Vagina (tissue), 2 donors: ENCODE data around the gene NPW. TPM values are rescaled to one million over a fixed set of nuclear protein-coding genes. Genes with fewer than 3 reads are reported as not detected.

ENCODE experiments used
- DNase-seq, 2 donors: peaks; one replicate each; pipeline ENCODE4 v3.0.0-alpha.2; 2017; ENCODE audit errors: extremely low spot score in 2 of 2
- H3K27ac ChIP-seq: fragments of 200-600 bp; sonication (generic); one replicate; pipeline ENCODE4 v1.5.1; 2019
- H3K27me3 ChIP-seq: fragments of 200-600 bp; sonication (generic); one replicate; pipeline ENCODE4 v1.5.1; 2019
- H3K36me3 ChIP-seq, 2 donors: fragments of 200-600 bp; sonication (generic); one replicate each; pipeline ENCODE4 v1.5.1; 2017 to 2019
- H3K4me1 ChIP-seq: fragments of 200-600 bp; sonication (generic); one replicate; pipeline ENCODE4 v1.5.1; 2019
- H3K4me3 ChIP-seq, 2 donors: fragments of 200-600 bp; sonication (generic); 1 replicate in 1 of 2; 2 replicates in 1 of 2; pipeline ENCODE4 v1.5.1; 2016 to 2019
- H3K9me3 ChIP-seq: fragments of 200-600 bp; sonication (generic); one replicate; pipeline ENCODE4 v1.5.1; 2019
- POLR2A ChIP-seq, 2 donors: fragments of 450-650 bp; IDR thresholded peaks; one replicate each; pipeline ENCODE4 v1.6.1; 2017; ENCODE audit warnings: antibody characterized with exemption in 2 of 2, mild to moderate bottlenecking in 2 of 2, moderate library complexity in 2 of 2
- POLR2AphosphoS5 ChIP-seq, 2 donors: sonication (generic); formaldehyde crosslinking; IDR thresholded peaks; one replicate each; pipeline ENCODE4 v1.9.0; 2017; ENCODE audit warnings: antibody characterized with exemption in 2 of 2, mild to moderate bottlenecking in 2 of 2, low read depth in 1 of 2; ENCODE audit not compliant: insufficient read depth in 1 of 2
- intact Hi-C: fragments of 100-400 bp; cut with DNase I; formaldehyde crosslinking; loops from one replicate; pipeline ENCODE4 v1.15.1; 2023
- total RNA-seq: library from RNA; depleted of rRNA; stranded (reverse); fragments of >200 nt; gene quantifications from one replicate; pipeline ENCODE4 v1.2.3, GENCODE V29; 2016
- TF ChIP-seq, protein P1 (sequence below), 3 experiments: fragments of 450-650 bp in 2 of 3; fragments of 200-600 bp in 1 of 3; sonication (generic) in 1 of 3; IDR thresholded peaks; one replicate each; pipeline ENCODE4 v1.5.1; 2017 to 2019; ENCODE audit warnings: antibody characterized with exemption in 3 of 3, mild to moderate bottlenecking in 2 of 3, moderate library complexity in 2 of 3

Gene NPW
- total RNA-seq, 1 donor from 2014 or later: not detected

DNA sequence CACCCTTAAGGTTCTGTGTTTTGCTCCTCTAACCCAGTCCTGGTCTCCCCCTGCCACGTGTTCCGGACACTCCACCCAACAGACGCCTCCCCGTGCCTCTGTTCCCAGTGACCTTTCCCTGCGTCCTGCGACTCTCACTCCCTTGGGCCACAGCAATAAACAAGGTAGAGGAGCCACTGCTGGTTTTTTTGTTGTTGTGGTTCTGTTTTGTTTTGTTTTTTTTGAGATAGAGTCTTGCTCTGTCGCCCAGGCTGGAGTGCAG lies 3.7 kb upstream of the NPW start:
- intact Hi-C loops: no loop called here
- H3K9me3 ChIP-seq: no peaks in the 10 kb centered on the region
- H3K36me3 ChIP-seq: no peaks in the 10 kb centered on the region
- TF ChIP-seq, protein P1, sequence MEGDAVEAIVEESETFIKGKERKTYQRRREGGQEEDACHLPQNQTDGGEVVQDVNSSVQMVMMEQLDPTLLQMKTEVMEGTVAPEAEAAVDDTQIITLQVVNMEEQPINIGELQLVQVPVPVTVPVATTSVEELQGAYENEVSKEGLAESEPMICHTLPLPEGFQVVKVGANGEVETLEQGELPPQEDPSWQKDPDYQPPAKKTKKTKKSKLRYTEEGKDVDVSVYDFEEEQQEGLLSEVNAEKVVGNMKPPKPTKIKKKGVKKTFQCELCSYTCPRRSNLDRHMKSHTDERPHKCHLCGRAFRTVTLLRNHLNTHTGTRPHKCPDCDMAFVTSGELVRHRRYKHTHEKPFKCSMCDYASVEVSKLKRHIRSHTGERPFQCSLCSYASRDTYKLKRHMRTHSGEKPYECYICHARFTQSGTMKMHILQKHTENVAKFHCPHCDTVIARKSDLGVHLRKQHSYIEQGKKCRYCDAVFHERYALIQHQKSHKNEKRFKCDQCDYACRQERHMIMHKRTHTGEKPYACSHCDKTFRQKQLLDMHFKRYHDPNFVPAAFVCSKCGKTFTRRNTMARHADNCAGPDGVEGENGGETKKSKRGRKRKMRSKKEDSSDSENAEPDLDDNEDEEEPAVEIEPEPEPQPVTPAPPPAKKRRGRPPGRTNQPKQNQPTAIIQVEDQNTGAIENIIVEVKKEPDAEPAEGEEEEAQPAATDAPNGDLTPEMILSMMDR (IDR thresholded peaks at IDR 0.05): no peak
- no peak for TF ChIP-seq POLR2A (IDR thresholded peaks at IDR 0.05)
- no peak for TF ChIP-seq POLR2AphosphoS5 (IDR thresholded peaks at IDR 0.05; ENCODE audit: insufficient read depth in 1 of 2, low read depth in 1 of 2)
- no peak overlapping the region for H3K27ac ChIP-seq
- H3K4me1 ChIP-seq: peaks cover 16% of the 10 kb centered on the region
- DNase-seq: no peak
- H3K4me3 ChIP-seq: no peak overlapping the region
- H3K27me3 ChIP-seq: peaks cover 11% of the 10 kb centered on the region

DNA sequence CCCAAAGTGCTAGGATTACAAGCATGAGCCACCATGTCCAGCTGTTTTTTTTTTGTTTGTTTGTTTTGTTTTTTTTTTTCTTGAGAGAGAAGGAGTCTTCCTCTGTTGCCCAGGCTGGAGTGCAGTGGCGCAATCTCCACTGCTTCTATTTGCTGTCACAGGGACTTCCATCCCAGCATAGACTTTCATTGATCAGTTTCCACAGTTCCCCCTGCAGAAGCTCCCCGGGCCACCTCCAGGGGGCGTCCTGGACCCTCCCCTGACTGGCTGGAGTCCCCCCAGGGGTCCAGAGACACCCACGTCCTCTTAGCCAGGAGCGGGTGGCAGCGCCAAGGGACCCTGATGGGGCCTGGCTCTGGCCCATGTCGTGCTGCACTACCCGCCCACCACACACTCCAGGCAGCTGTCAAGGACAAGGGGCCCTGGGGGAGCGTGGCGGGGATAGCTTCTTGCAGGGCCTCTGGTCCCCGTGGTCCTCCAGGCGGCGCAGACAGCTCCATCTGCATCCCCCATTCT lies 3.1 kb upstream of the NPW start:
- Histone ChIP-seq H3K36me3 (no peaks in the 10 kb centered on the region), H3K9me3 (no peaks in the 10 kb centered on the region), H3K27me3 (peaks cover 11% of the 10 kb centered on the region), H3K27ac (no peak overlapping the region), H3K4me3 (no peak overlapping the region), H3K4me1 (peaks cover 16% of the 10 kb centered on the region)
- TF ChIP-seq, protein P1 (IDR thresholded peaks at IDR 0.05): no peak
- TF ChIP-seq POLR2AphosphoS5 (IDR thresholded peaks at IDR 0.05; ENCODE audit: insufficient read depth in 1 of 2, low read depth in 1 of 2) (no peak), POLR2A (IDR thresholded peaks at IDR 0.05) (no peak)
- no peak for DNase-seq
- intact Hi-C loops: no loop called here

DNA sequence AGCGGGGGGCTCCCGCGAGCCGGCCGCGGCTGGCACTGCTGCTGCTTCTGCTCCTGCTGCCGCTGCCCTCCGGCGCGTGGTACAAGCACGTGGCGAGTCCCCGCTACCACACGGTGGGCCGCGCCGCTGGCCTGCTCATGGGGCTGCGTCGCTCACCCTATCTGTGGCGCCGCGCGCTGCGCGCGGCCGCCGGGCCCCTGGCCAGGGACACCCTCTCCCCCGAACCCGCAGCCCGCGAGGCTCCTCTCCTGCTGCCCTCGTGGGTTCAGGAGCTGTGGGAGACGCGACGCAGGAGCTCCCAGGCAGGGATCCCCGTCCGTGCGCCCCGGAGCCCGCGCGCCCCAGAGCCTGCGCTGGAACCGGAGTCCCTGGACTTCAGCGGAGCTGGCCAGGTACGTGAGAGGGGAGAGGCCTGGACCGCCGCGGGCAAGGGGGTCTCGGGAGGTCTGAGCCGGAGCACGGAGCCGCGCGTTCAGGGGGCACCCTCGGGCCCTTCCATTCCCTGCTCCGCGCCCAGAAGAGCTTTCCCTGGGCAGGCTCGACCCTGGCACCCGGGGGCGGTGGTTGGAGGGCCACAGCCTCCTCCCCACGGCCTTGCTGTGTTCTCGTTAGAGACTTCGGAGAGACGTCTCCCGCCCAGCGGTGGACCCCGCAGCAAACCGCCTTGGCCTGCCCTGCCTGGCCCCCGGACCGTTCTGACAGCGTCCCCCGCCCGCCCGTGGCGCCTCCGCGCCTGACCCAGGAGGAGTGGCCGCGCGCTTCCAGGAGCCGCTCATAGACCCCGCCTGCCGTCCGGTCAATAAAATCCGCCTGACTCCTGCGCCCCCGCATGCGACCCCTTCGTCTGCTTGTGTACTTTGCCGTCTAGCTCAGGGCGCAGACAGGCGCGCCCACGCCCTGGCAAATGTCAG lies 591 bp downstream of the NPW start:
- no peak for DNase-seq
- intact Hi-C loops: loop anchor here (5.0 kb wide), 1 partner anchor 122 kb away; no protein-coding TSS in a partner anchor
- no peak overlapping the region for H3K27ac ChIP-seq
- no peaks in the 10 kb centered on the region for H3K36me3 ChIP-seq
- H3K4me1 ChIP-seq: peaks cover 37% of the 10 kb centered on the region
- H3K9me3 ChIP-seq: no peaks in the 10 kb centered on the region
- H3K4me3 ChIP-seq: peak overlapping the region in 1 of 2 donors; percentile 24
- TF ChIP-seq, protein P1 (IDR thresholded peaks at IDR 0.05): no peak
- no peak for TF ChIP-seq POLR2AphosphoS5 (IDR thresholded peaks at IDR 0.05; ENCODE audit: insufficient read depth in 1 of 2, low read depth in 1 of 2)
- TF ChIP-seq POLR2A (IDR thresholded peaks at IDR 0.05): no peak
- peaks cover 11% of the 10 kb centered on the region for H3K27me3 ChIP-seq

DNA sequence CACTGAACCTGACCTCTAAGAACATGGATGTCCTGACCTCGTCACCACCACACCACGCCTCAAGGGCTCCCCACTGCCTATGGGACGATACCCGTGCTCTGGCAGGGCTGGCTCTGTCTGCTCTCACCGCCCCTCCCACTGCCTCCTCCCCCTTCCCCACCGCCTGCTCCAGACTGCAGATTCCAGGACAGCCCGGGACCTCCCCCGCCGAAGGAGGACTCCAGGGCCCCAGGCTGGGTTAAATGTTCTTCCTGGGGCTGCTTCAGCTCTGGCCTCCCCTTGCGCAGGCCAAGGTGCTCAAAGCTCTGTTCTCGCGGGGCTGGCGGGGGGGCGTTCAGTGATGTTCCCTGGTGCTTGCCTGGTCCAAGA lies 3.1 kb downstream of the NPW start:
- intact Hi-C loops: loop anchor here (5.0 kb wide), 1 partner anchor 120 kb away; no protein-coding TSS in a partner anchor
- Histone ChIP-seq H3K9me3 (no peaks in the 10 kb centered on the region), H3K36me3 (no peaks in the 10 kb centered on the region), H3K27ac (peak overlapping the region; percentile 73), H3K4me3 (peak overlapping the region; percentile 24 to 42), H3K4me1 (peaks cover 57% of the 10 kb centered on the region), H3K27me3 (peaks cover 11% of the 10 kb centered on the region)
- TF ChIP-seq POLR2A (IDR thresholded peaks at IDR 0.05): no peak
- TF ChIP-seq, protein P1 (IDR thresholded peaks at IDR 0.05): no peak
- TF ChIP-seq POLR2AphosphoS5 (IDR thresholded peaks at IDR 0.05; ENCODE audit: insufficient read depth in 1 of 2, low read depth in 1 of 2): no peak
- no peak for DNase-seq
